ENCODE results near the gene C12orf57. TPM values are rescaled to one million over a fixed set of nuclear protein-coding genes. Genes with fewer than 3 reads are reported as not detected.

The C12orf57 gene
- total RNA-seq, 4 donors from 2014 or later = 344 to 666 (median 383) TPM

DNA sequence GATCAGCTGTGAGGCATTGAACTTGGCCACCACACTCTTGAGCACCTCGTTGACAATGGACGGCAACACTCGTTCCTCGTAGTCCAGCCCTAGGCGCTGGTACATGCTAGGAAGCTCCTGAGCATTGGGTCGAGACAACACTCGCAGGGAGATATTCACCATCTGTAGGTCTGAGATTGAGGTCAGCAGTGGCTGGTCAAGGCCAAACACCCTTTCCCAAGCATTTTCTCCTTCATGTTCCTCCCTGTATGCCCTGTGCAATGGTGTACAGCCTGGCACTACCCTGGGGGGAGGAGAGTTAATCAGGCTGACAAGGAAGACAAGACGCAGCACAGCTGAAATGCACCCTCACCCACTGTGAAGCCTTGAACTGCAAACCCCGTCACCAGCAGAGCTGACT, 24.6 kb downstream of the C12orf57 start:
- peaks cover 28 to 32% of the 10 kb centered on the region in 2 donors for H3K36me3 ChIP-seq
- no peak overlapping the region for H3K4me3 ChIP-seq (replicated peaks in 1 of 3)
- DNase-seq = no peak
- intact Hi-C loops (cut with DNase I) = loop anchor here (5.0 kb wide), 1 partner anchor 96 kb away; the partner anchor contains the start of gene SPSB2
- no peak overlapping the region for H3K27ac ChIP-seq
- peaks cover 39 to 41% of the 10 kb centered on the region in 2 donors for H3K4me1 ChIP-seq
- 84 to 90% methylated on average over 7 to 9 of the region's 9 CpGs for WGBS, 2 donors
- no peaks in the 10 kb centered on the region for H3K9me3 ChIP-seq
- H3K27me3 ChIP-seq = no peaks in the 10 kb centered on the region
- TF ChIP-seq CTCF (IDR thresholded peaks at IDR 0.05) = no peak
- TF ChIP-seq POLR2A (IDR thresholded peaks at IDR 0.05) = no peak

- Histone ChIP-seq H3K9me3 (no peaks in the 10 kb centered on the region), H3K27me3 (no peaks in the 10 kb centered on the region), H3K4me1 (peaks cover 28 to 31% of the 10 kb centered on the region in 2 donors), H3K36me3 (peaks cover 41 to 43% of the 10 kb centered on the region in 2 donors), H3K4me3 (replicated peaks in 1 of 3) (peak overlapping the region; percentile 59 to 95 (median 89)), H3K27ac (peak overlapping the region; percentile 45 to 74 (median 64))
- WGBS, 2 donors = 0 to 1% methylated on average over 6 to 8 of the region's 31 CpGs
- DNase-seq = peak; percentile 39 to 42
- TF ChIP-seq POLR2A (IDR thresholded peaks at IDR 0.05) (no peak), CTCF (IDR thresholded peaks at IDR 0.05) (no peak)
- intact Hi-C loops (cut with DNase I) = no loop called here
Measured at GRCh38 chr12:6970096-6970527, 26.3 kb downstream of the C12orf57 start.

GRCh38 chr12:6974180-6974579, 30.4 kb downstream of the C12orf57 start:
- H3K27me3 ChIP-seq = no peaks in the 10 kb centered on the region
- peaks cover 27 to 29% of the 10 kb centered on the region in 2 donors for H3K4me1 ChIP-seq
- peaks cover 31 to 39% of the 10 kb centered on the region in 2 donors for H3K36me3 ChIP-seq
- intact Hi-C loops (cut with DNase I) = no loop called here
- no peak overlapping the region for H3K27ac ChIP-seq
- 82 to 86% methylated on average over 6 of the region's 6 CpGs for WGBS, 2 donors
- DNase-seq = no peak
- no peak for TF ChIP-seq POLR2A (IDR thresholded peaks at IDR 0.05)
- no peak for TF ChIP-seq CTCF (IDR thresholded peaks at IDR 0.05)
- H3K9me3 ChIP-seq = no peaks in the 10 kb centered on the region
- no peak overlapping the region for H3K4me3 ChIP-seq (replicated peaks in 1 of 3)

DNA sequence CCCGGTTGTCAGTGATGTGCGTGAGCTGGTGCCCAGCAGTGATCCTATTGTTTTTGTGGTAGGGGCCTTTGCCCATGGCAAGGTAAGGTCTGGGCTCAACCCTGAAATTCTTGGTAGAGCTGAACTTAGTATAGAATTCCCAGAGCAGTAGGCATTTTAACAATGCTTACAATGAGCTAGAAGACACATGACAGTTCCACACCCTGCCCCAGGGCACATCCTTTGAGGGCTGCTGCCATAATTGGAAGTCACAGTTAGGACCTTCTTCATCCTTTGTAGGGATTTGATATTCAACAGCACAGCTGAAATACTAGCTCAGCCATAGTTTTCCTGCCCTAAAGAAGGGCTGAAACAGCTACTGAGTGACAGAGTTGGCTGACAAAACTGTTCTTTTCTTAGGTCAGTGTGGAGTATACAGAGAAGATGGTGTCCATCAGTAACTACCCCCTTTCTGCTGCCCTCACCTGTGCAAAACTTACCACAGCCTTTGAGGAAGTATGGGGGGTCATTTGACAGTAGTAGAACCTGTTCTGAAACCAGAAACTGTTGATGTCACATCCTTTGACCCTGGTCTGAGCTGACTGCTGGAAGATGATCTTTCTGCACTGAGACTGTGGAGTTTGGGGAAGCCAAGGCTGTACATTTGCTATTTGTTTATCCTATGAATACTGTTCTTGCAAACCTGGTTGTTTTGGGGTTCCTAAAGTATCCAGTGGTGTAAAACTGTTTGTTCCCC, 31.6 kb downstream of the C12orf57 start:
- H3K9me3 ChIP-seq = no peaks in the 10 kb centered on the region
- no peak overlapping the region for H3K4me3 ChIP-seq (replicated peaks in 1 of 3)
- H3K36me3 ChIP-seq = peaks cover 31 to 39% of the 10 kb centered on the region in 2 donors
- DNase-seq = no peak
- intact Hi-C loops (cut with DNase I) = no loop called here
- H3K4me1 ChIP-seq = peaks cover 26 to 30% of the 10 kb centered on the region in 2 donors
- H3K27me3 ChIP-seq = no peaks in the 10 kb centered on the region
- H3K27ac ChIP-seq = no peak overlapping the region
- no peak for TF ChIP-seq CTCF (IDR thresholded peaks at IDR 0.05)
- no peak for TF ChIP-seq POLR2A (IDR thresholded peaks at IDR 0.05)
- WGBS, 2 donors = 90 to 98% methylated on average over 2 of the region's 2 CpGs

- Histone ChIP-seq H3K27ac (peak overlapping the region; percentile 78 to 89 (median 78)), H3K4me3 (replicated peaks in 1 of 3) (no peak overlapping the region), H3K36me3 (peaks cover 51 to 59% of the 10 kb centered on the region in 2 donors), H3K9me3 (no peaks in the 10 kb centered on the region), H3K27me3 (no peaks in the 10 kb centered on the region), H3K4me1 (peaks cover 17 to 21% of the 10 kb centered on the region in 2 donors)
- intact Hi-C loops (cut with DNase I) = no loop called here
- no peak for DNase-seq
- 82 to 85% methylated on average over 10 of the region's 10 CpGs for WGBS, 2 donors
- no peak for TF ChIP-seq POLR2A (IDR thresholded peaks at IDR 0.05)
- TF ChIP-seq CTCF (IDR thresholded peaks at IDR 0.05) = no peak
Measured at GRCh38 chr12:6977653-6978052, 33.8 kb downstream of the C12orf57 start.
